NCI-H526 (cell line): Measurements from ENCODE around the gene BUB3.

Source experiments
- DNase-seq, 2 experiments: peaks; one replicate each; lab custom pipeline; 2025; lab: John Stamatoyannopoulos, UW

Gene BUB3

GRCh38 chr10:123204127-123204461, 49.9 kb downstream of the BUB3 start:
- no peak for DNase-seq

GRCh38 chr10:123205041-123205440, 50.8 kb downstream of the BUB3 start:
- no peak for DNase-seq

- DNase-seq = no peak
Observed at GRCh38 chr10:123212063-123212462, 57.9 kb downstream of the BUB3 start.

GRCh38 chr10:123212640-123213039, 58.4 kb downstream of the BUB3 start:
- no peak for DNase-seq

- DNase-seq = no peak
Observed at GRCh38 chr10:123213192-123213591, 59.0 kb downstream of the BUB3 start.
